Spinal cord (tissue), 10 donors: ENCODE measurements around the gene GCGR. TPM values are rescaled to one million over a fixed set of nuclear protein-coding genes. Genes with fewer than 3 reads are reported as not detected.

ENCODE experiments used
- DNase-seq, 6 donors: peaks; one replicate each; pipeline versions ENCODE4 v3.0.0 to v3.0.0-alpha.2; 2013 to 2015; ENCODE audit warnings: low spot score in 6 of 6, low read depth in 4 of 6
- H3K27ac ChIP-seq: one replicate; pipeline ENCODE4 v1.5.1; 2013; ENCODE audit warnings: low read depth, low read length, control low read depth
- H3K27me3 ChIP-seq: one replicate; pipeline ENCODE4 v1.6.1; 2013; ENCODE audit warnings: low read length; ENCODE audit not compliant: control insufficient read depth, insufficient read depth
- H3K36me3 ChIP-seq: one replicate; pipeline ENCODE4 v1.6.1; 2013; ENCODE audit warnings: low read length; ENCODE audit not compliant: control insufficient read depth, insufficient read depth
- H3K4me1 ChIP-seq: one replicate; pipeline ENCODE4 v1.6.1; 2013; ENCODE audit warnings: low read length; ENCODE audit not compliant: control insufficient read depth, insufficient read depth
- H3K4me3 ChIP-seq: one replicate; pipeline ENCODE4 v1.5.1; 2013; ENCODE audit warnings: low read depth, low read length, control low read depth
- H3K9me3 ChIP-seq: one replicate; pipeline ENCODE4 v1.6.1; 2013; ENCODE audit warnings: low read length; ENCODE audit not compliant: control insufficient read depth, insufficient read depth
- WGBS: methylation state at CpG from one replicate; pipeline ENCODE4 v1.1.5; 2013; ENCODE audit warnings: missing lambda C conversion rate; ENCODE audit not compliant: insufficient coverage; 5-methylcytosine and 5-hydroxymethylcytosine counted together
- polyA plus RNA-seq, 2 donors: library from polyadenylated mRNA; unstranded; fragments of 120-200 nt; gene quantifications; one replicate each; pipeline ENCODE4 v1.2.1, GENCODE V29; 2013; ENCODE audit not compliant: insufficient read length in 2 of 2
- total RNA-seq, 2 donors: library from RNA; depleted of rRNA in 1 of 2; stranded (reverse); fragments of 120-200 nt in 1 of 2; fragments of >200 nt in 1 of 2; gene quantifications; one replicate each; pipeline versions ENCODE4 v1.2.3 to v1.2.4, GENCODE V29; 2013 to 2014
- donor health status: healthy.

The GCGR gene
- total and polyA plus RNA-seq, 4 donors: 0.50 to 1.3 (median 0.99) TPM; not detected in 1

- 96% methylated on average over 36 of the region's 38 CpGs for WGBS
- no peaks in the 10 kb centered on the region for H3K27me3 ChIP-seq
- no peak overlapping the region for H3K27ac ChIP-seq
- H3K36me3 ChIP-seq: peaks cover 88% of the 10 kb centered on the region
- no peaks in the 10 kb centered on the region for H3K9me3 ChIP-seq
- H3K4me1 ChIP-seq: no peaks in the 10 kb centered on the region
- no peak for DNase-seq
- H3K4me3 ChIP-seq: no peak overlapping the region
Measured at GRCh38 chr17:81845881-81846742, 42.2 kb downstream of the GCGR start.

DNA sequence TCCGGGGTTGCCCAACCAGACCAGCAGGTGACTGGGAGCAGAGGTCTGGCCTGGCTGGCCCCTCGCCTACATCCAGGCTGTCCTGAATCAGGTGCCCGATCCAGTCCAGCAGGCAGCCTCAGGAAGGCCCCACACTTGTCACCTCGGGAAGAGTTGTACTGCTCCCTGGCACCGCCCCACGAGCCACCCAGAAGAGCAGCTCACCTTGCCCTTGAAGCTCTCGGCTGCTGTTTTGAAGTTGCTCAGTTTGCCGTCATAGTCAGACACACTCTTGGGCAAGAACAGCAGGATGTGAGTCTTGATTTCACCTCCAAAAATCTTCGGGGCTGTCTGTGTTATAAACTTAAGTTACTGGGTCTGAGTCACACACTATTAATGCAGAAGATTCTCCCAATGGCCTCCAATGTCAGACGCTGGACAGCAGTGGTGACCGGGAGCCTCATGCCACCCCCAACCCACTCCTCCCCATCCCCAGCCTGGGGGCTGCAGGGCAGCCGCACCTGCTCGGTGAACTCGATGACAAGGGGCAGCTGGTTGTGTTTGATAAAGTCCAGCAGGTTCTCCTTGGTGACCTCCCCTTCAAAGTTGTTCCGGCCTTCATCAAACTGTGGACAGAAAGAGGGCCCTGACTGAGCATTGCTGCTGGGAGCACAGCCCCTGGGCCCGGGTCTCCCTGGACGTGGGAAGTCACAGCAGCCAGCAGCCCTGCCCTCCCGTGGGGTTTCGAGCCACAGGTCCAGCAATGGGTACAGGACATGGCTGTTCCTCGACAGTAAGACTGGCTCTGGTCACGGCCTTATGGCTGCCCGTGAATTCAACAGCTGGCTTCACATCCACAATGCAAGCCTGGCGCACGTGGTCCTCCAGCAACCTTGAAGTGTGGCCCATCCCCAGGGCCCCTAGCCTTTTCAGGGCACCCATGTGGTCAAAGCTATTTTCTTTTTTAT, 43.1 kb downstream of the GCGR start:
- Histone ChIP-seq H3K27ac (no peak overlapping the region), H3K4me1 (no peaks in the 10 kb centered on the region), H3K27me3 (no peaks in the 10 kb centered on the region), H3K36me3 (peaks cover 88% of the 10 kb centered on the region), H3K9me3 (no peaks in the 10 kb centered on the region), H3K4me3 (no peak overlapping the region)
- no peak for DNase-seq
- WGBS: 94% methylated on average over 22 of the region's 24 CpGs

DNA sequence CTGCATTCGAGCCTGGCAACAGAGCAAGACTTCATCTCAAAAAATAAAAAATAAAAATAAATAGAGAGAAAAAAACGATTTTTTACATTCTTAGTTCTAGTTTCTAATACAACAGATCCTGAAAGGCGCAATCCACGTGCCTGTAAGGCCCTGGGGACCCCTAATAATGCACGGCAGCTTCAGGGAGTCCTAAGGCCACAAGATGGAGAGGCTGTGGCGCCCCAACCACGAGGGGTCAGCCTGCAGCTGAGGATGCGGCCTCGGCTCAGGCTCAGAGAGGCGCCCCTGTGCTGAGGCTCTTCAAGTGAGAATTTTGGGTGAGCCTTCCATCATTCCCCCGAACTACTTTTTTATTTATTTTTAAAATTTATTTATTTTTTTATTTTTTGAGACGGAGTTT, 45.5 kb downstream of the GCGR start:
- H3K9me3 ChIP-seq: no peaks in the 10 kb centered on the region
- H3K4me3 ChIP-seq: no peak overlapping the region
- WGBS: 100% methylated on average over 6 of the region's 12 CpGs
- no peak overlapping the region for H3K27ac ChIP-seq
- no peaks in the 10 kb centered on the region for H3K4me1 ChIP-seq
- H3K27me3 ChIP-seq: no peaks in the 10 kb centered on the region
- H3K36me3 ChIP-seq: peaks cover 90% of the 10 kb centered on the region
- no peak for DNase-seq

- no peak for DNase-seq
- no peak overlapping the region for H3K27ac ChIP-seq
- no peaks in the 10 kb centered on the region for H3K27me3 ChIP-seq
- H3K4me3 ChIP-seq: no peak overlapping the region
- no peaks in the 10 kb centered on the region for H3K4me1 ChIP-seq
- H3K9me3 ChIP-seq: no peaks in the 10 kb centered on the region
- peaks cover 87% of the 10 kb centered on the region for H3K36me3 ChIP-seq
- WGBS: 90% methylated on average over 16 of the region's 16 CpGs
Measured at GRCh38 chr17:81851423-81851822, 47.5 kb downstream of the GCGR start.

GRCh38 chr17:81852237-81852636, 48.3 kb downstream of the GCGR start:
- Histone ChIP-seq H3K27ac (no peak overlapping the region), H3K36me3 (peaks cover 87% of the 10 kb centered on the region), H3K4me3 (no peak overlapping the region), H3K27me3 (no peaks in the 10 kb centered on the region), H3K9me3 (no peaks in the 10 kb centered on the region), H3K4me1 (no peaks in the 10 kb centered on the region)
- 97% methylated on average over 12 of the region's 12 CpGs for WGBS
- no peak for DNase-seq

GRCh38 chr17:81854974-81855774, 51.2 kb downstream of the GCGR start:
- peaks cover 18% of the 10 kb centered on the region for H3K4me1 ChIP-seq
- no peaks in the 10 kb centered on the region for H3K27me3 ChIP-seq
- DNase-seq: no peak
- H3K4me3 ChIP-seq: no peak overlapping the region
- 94% methylated on average over 19 of the region's 29 CpGs for WGBS
- H3K27ac ChIP-seq: no peak overlapping the region
- H3K36me3 ChIP-seq: peaks cover 86% of the 10 kb centered on the region
- no peaks in the 10 kb centered on the region for H3K9me3 ChIP-seq

- no peaks in the 10 kb centered on the region for H3K9me3 ChIP-seq
- no peak for DNase-seq
- no peak overlapping the region for H3K27ac ChIP-seq
- peaks cover 35% of the 10 kb centered on the region for H3K4me1 ChIP-seq
- peaks cover 56% of the 10 kb centered on the region for H3K36me3 ChIP-seq
- 93% methylated on average over 26 of the region's 30 CpGs for WGBS
- H3K27me3 ChIP-seq: no peaks in the 10 kb centered on the region
- no peak overlapping the region for H3K4me3 ChIP-seq
Measured at GRCh38 chr17:81858170-81858966, 54.4 kb downstream of the GCGR start.

GRCh38 chr17:81858967-81859905, 55.3 kb downstream of the GCGR start:
- no peak for DNase-seq
- Histone ChIP-seq H3K27me3 (no peaks in the 10 kb centered on the region), H3K4me3 (peak overlapping the region; percentile 69), H3K27ac (peak overlapping the region; percentile 64), H3K4me1 (peaks cover 35% of the 10 kb centered on the region), H3K36me3 (peaks cover 54% of the 10 kb centered on the region), H3K9me3 (no peaks in the 10 kb centered on the region)
- WGBS: 69% methylated on average over 23 of the region's 23 CpGs
